ENCODE measurements around the gene HINT3.
A peak's percentile ranks its signal among the peaks of the same experiment; 100 is the strongest.

- TF ChIP-seq CTCF (IDR thresholded peaks at IDR 0.05) (peak; percentile 96 to 97 (median 96)), POLR2A (IDR thresholded peaks at IDR 0.05) (peak in 1 of 2 donors; percentile 34), POLR2AphosphoS5 (IDR thresholded peaks at IDR 0.05) (peak; percentile 87), EP300 (IDR thresholded peaks at IDR 0.05) (no peak)
These were observed at the start of gene HINT3 for GRCh38 chr6:125956506-125957390.

Measured in gastroesophageal sphincter (tissue), 3 donors.